Activated CD4-positive, alpha-beta memory T cell treated with anti-CD3 and anti-CD28 coated beads for 36 hours (primary cell): Measurements from ENCODE around the gene TUBGCP3. TPM values are rescaled to one million over a fixed set of nuclear protein-coding genes. Genes with fewer than 3 reads are reported as not detected.

Source experiments
- CTCF ChIA-PET: fragments of 350-600 bp; sonication (Branson Sonifier 250); formaldehyde crosslinking; loops from one replicate; lab custom pipeline; 2021; ENCODE audit warnings: antibody characterized with exemption, inconsistent platforms; lab: Charles Lee
- POLR2A ChIA-PET: fragments of 350-600 bp; sonication (Branson Sonifier 250); formaldehyde crosslinking; loops from one replicate; lab custom pipeline; 2021; ENCODE audit warnings: antibody characterized with exemption; lab: Charles Lee
- DNase-seq: peaks from one replicate; pipeline ENCODE4 v3.0.0-alpha.2; 2020
- H3K27ac Mint-ChIP-seq: one replicate; pipeline ENCODE4 v1.8.0; 2021; ENCODE audit warnings: mixed read lengths
- H3K27me3 Mint-ChIP-seq: one replicate; pipeline ENCODE4 v1.8.0; 2021; ENCODE audit warnings: mixed read lengths
- H3K36me3 Mint-ChIP-seq: one replicate; pipeline ENCODE4 v1.8.0; 2021; ENCODE audit warnings: mixed read lengths
- H3K4me1 Mint-ChIP-seq: one replicate; pipeline ENCODE4 v1.8.0; 2021; ENCODE audit warnings: low read depth, mixed read lengths
- H3K4me3 Mint-ChIP-seq: one replicate; pipeline ENCODE4 v1.8.0; 2021; ENCODE audit warnings: mild to moderate bottlenecking, mixed read lengths
- H3K9me3 Mint-ChIP-seq: one replicate; pipeline ENCODE4 v1.8.0; 2021; ENCODE audit warnings: mixed read lengths
- intact Hi-C: fragments of 100-400 bp; cut with micrococcal nuclease; formaldehyde crosslinking; loops from one replicate; pipeline ENCODE4 v1.15.1; 2023
- total RNA-seq, 2 experiments: library from RNA; stranded (reverse); gene quantifications; one replicate each; pipeline ENCODE4 v1.2.3, GENCODE V29; 2021

Gene TUBGCP3
- total RNA-seq, 2 experiments from 2014 or later, result 51.7 to 53.7 TPM

DNA sequence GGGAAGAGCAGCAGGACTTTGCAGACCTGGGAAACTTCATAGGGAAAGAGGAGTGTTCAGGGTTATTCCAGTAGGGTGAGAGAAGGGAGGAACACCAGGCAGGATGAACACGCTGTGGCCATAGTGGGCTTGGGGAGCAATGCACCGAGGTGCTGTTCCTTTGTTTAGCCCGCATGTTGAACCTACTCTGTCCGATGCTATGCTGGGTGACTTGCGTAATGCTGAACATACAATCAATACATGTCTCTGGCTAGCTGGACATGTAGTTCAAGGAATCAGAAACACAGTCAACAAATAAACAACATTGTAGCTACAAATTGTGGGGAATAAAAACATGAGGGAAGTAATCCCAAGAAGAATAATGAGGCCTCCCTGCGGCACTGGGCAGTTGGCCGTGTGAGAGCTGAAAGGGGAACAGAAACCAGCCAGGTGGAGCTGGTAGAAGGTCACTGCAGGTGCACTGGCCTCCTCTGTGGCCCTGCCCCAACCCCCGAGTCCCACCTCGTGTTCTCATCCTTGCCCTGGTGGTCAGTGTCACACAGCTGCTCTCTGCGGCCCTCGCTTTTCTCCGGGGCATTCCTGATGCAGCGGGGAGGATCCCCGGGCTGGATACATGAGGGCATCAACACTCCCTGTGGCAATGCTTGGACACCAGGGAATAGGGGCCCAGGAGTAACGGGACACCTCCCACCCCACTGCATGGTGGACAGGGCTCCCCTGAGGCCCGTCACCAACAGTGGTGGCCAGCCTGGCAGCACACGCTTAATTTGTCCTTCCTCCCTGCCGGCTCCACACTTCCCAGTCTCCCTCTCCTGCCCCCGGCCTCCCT is 36.9 kb upstream of the TUBGCP3 start:
- Mint-ChIP-seq H3K36me3 (no peaks in the 10 kb centered on the region), H3K9me3 (no peaks in the 10 kb centered on the region), H3K27me3 (peaks cover 6% of the 10 kb centered on the region), H3K27ac (no peak overlapping the region), H3K4me1 (no peaks in the 10 kb centered on the region), H3K4me3 (no peak overlapping the region)
- POLR2A ChIA-PET, result no interaction called here
- intact Hi-C loops, result no loop called here
- CTCF ChIA-PET, result interaction anchor here (1.2 kb wide), 1 partner anchor 18 kb away, joined by 3 read pairs; no protein-coding TSS in a partner anchor
- DNase-seq, result no peak

DNA sequence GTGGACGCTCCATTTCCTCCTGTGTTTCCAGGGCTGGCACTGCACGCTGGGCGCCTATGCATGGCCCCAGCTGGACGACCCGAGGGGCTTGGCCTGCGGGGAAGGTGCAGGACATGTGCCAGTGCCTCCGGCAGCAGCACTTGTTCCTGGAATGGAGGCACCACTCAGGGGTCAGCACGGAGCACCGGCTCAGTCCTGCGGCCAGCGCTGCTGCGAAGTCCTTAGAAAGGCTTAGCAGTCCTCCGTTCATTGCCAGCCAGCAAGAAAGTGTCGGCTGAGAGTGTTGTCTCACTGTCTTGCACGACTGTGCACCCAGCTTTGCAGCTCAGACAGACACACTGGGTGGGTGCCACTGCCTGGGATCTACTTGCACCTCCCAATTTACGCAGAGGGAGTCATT is 36.1 kb upstream of the TUBGCP3 start:
- Mint-ChIP-seq H3K4me3 (no peak overlapping the region), H3K36me3 (no peaks in the 10 kb centered on the region), H3K27ac (no peak overlapping the region), H3K4me1 (no peaks in the 10 kb centered on the region), H3K27me3 (peaks cover 6% of the 10 kb centered on the region), H3K9me3 (no peaks in the 10 kb centered on the region)
- ChIA-PET CTCF (interaction anchor here (1.2 kb wide), 1 partner anchor 17 kb away, joined by 3 read pairs; no protein-coding TSS in a partner anchor), POLR2A (no interaction called here)
- intact Hi-C loops, result no loop called here
- DNase-seq, result no peak

DNA sequence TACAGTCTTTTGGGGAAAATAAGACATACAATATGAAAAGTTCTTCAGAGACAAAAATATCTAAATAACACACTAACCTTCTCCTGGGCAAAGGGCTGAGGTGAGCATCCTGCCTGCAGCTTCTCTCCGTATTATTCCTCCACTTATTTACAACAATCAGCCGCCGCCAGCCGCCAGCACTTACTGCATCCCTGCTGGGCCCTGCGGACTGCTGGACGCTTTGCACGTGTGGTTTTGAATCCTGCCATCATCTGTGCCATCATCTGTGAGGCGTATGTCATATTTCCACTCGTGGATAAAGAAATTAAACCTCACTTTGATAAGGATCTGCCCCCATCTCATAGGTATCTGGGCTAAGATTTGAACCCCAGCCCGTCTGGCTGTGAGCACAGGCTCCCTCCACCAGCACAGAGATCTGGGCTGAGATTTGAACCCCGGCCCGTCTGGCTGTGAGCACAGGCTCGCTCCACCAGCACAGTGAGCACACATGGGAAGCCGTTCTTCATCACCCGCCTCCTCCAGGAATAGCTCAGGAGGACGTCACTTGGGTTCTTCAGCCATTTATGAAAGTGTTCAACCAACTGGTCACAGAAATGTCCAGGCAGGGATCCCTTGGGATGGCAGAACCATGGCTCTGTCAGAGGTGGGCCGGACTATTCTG is 35.2 kb upstream of the TUBGCP3 start:
- no peaks in the 10 kb centered on the region for H3K9me3 Mint-ChIP-seq
- intact Hi-C loops, result no loop called here
- no peaks in the 10 kb centered on the region for H3K4me1 Mint-ChIP-seq
- peaks cover 5% of the 10 kb centered on the region for H3K27me3 Mint-ChIP-seq
- H3K27ac Mint-ChIP-seq, result no peak overlapping the region
- no peak overlapping the region for H3K4me3 Mint-ChIP-seq
- ChIA-PET CTCF (no interaction called here), POLR2A (no interaction called here)
- DNase-seq, result no peak
- H3K36me3 Mint-ChIP-seq, result no peaks in the 10 kb centered on the region

DNA sequence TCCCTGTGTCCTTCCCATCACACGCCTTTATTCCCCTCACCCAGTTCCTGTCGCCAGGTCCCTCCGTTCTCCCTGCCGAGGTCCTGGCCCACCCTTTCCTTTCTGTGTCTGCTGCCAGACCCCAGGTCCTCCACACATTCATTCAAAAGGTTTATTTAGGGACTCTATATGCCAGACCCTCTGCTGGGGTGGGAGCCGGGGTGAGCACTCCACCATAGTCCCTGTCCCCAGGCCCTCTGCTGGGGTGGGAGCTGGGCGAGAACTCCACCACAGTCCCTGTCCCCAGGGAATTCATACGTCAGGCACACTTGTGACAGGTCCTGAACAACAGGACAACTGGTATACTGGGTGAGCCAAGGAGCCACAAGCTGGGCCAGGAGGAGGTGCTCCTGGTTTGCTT is 34.4 kb upstream of the TUBGCP3 start:
- Mint-ChIP-seq H3K27ac (no peak overlapping the region), H3K9me3 (no peaks in the 10 kb centered on the region), H3K4me1 (no peaks in the 10 kb centered on the region), H3K4me3 (no peak overlapping the region), H3K36me3 (no peaks in the 10 kb centered on the region), H3K27me3 (peaks cover 4% of the 10 kb centered on the region)
- CTCF ChIA-PET, result interaction anchor here (1.3 kb wide), 1 partner anchor 252 kb away, joined by 4 read pairs; no protein-coding TSS in a partner anchor
- DNase-seq, result no peak
- POLR2A ChIA-PET, result no interaction called here
- intact Hi-C loops, result no loop called here

DNA sequence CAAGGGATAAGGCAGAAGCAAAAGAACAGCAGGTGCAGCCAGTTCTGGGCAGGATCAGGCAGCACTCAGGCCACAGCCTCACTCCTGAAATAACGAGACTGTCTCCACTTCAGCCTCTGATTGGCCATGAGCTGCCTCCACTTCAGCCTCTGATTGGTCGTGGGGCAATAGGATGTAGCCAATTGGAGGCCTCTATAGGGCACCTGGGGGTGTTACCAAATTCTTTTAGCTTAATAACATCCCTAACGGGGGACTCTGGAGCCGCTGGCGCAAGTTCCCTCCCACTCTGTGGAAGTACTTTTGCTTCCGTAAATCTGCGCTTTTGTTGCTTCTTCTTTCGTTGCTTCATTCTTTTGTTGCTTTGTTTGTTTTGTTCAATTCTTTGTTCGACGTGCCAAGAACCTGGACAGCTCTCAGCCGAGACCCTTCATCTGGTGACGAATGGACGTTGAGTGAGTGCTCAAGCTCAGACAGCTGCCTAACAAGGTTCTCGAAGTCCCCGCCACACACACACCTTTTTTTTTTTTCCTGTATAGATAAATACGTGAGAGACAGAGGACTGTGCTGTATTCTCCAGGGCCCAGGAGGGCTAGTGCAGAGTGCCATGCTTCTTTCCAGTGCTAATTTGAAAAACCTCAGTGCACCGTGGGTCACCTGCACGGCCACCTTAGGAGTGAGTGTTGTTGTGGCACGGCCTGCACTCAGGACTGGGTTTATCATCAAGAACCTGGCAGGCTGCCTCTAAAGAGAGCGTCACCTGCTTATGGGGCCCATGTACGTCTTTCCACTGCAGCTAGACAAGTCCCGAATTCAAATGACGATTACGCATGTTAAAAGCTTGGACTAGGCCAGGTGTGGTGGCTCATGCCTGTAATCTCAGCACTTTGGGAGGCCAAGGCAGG is 32.0 kb upstream of the TUBGCP3 start:
- Mint-ChIP-seq H3K27ac (no peak overlapping the region), H3K27me3 (peaks cover 3% of the 10 kb centered on the region), H3K4me1 (no peaks in the 10 kb centered on the region), H3K4me3 (no peak overlapping the region), H3K36me3 (no peaks in the 10 kb centered on the region), H3K9me3 (no peaks in the 10 kb centered on the region)
- no peak for DNase-seq
- intact Hi-C loops, result no loop called here
- POLR2A ChIA-PET, result no interaction called here
- CTCF ChIA-PET, result no interaction called here

DNA sequence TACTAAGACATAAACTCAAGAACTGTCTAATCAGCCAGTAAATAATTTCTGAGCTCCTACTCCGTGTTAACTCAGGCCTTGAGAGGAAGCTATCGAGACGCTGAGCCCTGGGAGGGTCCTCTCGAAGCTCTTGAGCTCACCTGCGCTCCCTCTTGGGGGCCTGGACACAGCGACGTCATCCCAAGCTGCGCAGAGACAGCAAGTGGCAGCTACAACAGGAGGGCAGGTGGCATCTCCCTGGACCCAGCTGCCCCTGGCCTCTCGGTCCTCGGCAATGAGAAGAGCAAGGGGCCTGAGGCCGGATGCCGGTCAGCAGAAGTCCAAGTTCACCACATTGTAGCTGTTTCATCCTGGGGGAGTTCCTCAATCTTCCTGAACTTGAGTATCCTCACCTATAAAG is 30.5 kb upstream of the TUBGCP3 start:
- H3K4me3 Mint-ChIP-seq, result no peak overlapping the region
- POLR2A ChIA-PET, result no interaction called here
- DNase-seq, result no peak
- H3K36me3 Mint-ChIP-seq, result no peaks in the 10 kb centered on the region
- intact Hi-C loops, result no loop called here
- H3K27ac Mint-ChIP-seq, result no peak overlapping the region
- no peaks in the 10 kb centered on the region for H3K4me1 Mint-ChIP-seq
- CTCF ChIA-PET, result interaction anchor here (1.7 kb wide), 1 partner anchor 11 kb away, joined by 9 read pairs; no protein-coding TSS in a partner anchor
- H3K9me3 Mint-ChIP-seq, result no peaks in the 10 kb centered on the region
- peaks cover 6% of the 10 kb centered on the region for H3K27me3 Mint-ChIP-seq

DNA sequence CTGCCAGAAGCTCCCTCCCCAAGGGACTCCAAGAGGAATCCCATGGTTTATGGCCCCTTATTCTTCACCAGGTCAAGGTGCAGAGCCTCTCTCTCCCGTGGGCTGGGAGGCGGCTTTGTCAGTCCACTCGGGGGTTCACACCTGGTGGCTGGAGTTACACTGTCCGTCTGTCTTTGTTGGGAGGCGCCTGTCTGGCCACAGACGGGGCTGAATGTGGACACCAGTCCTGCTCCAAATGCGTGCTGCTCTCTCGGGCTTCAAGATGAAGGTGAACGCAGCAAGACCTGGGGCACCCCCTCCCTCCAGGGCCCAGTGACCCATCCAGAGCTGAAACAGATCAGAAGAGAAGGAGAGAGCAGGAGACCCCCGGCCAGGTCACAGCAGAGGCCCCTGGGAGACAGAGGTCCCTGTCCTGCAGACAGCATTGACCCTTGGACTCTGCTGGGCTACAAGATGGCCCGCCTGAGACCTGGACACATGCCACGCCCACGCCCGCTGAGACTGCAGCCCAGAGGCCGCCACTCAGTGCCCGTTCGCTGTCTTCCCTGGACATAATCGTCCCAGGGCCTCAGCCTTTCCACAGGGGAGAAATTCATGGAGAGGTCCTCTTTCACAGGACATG is 29.9 kb upstream of the TUBGCP3 start:
- Mint-ChIP-seq H3K4me1 (no peaks in the 10 kb centered on the region), H3K36me3 (no peaks in the 10 kb centered on the region), H3K27me3 (peaks cover 6% of the 10 kb centered on the region), H3K27ac (no peak overlapping the region), H3K4me3 (no peak overlapping the region), H3K9me3 (no peaks in the 10 kb centered on the region)
- DNase-seq, result no peak
- intact Hi-C loops, result loop anchor here (1.0 kb wide), 1 partner anchor 256 kb away; no protein-coding TSS in a partner anchor
- CTCF ChIA-PET, result interaction anchor here (1.7 kb wide), 1 partner anchor 10 kb away, joined by 9 read pairs; no protein-coding TSS in a partner anchor
- POLR2A ChIA-PET, result no interaction called here

DNA sequence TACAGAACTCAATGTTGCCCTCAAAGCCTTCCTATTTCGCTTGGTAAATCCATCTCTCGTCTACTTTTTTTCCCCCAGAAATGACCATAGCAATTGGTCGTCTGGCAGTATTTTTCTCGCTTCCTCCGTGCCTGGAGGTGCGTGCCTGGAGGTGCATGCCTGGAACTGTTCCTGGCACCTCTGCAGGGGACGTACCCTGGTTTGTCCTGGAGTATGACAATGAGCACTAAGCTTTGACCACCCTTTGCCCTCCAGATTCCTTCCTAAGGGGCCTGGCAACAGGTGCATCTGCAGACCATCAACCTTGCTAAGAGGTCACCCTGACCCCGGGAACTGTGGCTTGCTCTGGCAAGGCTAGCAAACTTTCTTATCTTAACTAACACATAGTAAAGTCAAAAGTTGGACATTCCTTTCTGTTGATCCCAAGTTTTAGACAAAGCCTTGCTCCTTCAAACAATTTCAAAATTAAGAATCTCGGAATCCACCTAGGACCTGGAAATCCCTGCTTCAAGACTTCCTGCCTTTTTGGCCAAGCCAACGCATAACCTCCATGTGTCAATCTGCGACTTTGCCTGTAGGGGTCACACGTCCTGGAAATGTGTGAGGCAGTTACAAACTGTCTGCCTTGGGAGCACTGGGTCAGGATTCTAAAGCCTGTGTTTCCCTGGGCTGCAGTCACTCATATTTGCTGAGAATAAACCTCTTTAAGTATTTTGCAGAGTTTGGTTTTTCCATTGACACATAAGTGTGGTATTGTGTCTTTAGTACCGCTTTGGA is 28.8 kb upstream of the TUBGCP3 start:
- ChIA-PET POLR2A (no interaction called here), CTCF (interaction anchor here (0.7 to 2.2 kb wide), 3 partner anchors 9 to 257 kb away, joined by 3 to 7 read pairs (median 3); no protein-coding TSS in a partner anchor)
- peaks cover 8% of the 10 kb centered on the region for H3K27me3 Mint-ChIP-seq
- intact Hi-C loops, result loop anchor here (1.0 kb wide), 1 partner anchor 258 kb away; no protein-coding TSS in a partner anchor
- no peaks in the 10 kb centered on the region for H3K4me1 Mint-ChIP-seq
- no peak overlapping the region for H3K4me3 Mint-ChIP-seq
- H3K36me3 Mint-ChIP-seq, result no peaks in the 10 kb centered on the region
- H3K27ac Mint-ChIP-seq, result no peak overlapping the region
- DNase-seq, result peak; percentile 41
- H3K9me3 Mint-ChIP-seq, result no peaks in the 10 kb centered on the region

DNA sequence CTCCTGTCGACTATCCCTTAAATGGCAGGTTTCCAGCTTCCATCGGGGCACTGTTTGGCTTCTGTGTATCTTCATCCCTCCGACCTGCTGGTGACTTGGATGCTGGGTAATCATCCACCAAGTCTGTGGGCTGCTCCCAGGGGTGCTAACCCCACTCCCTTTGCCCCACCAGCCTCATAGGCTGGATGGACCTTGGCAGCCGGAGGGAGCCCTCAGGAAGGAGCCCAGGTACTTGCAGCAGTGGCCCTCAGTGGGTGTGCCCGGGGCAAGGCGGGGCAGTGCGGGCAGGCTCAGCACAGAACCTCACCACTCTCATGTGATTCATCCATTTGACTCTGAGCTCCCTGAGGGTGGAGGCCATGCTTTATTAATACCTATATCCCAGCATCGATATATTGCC is 27.4 kb upstream of the TUBGCP3 start:
- no peak overlapping the region for H3K27ac Mint-ChIP-seq

DNA sequence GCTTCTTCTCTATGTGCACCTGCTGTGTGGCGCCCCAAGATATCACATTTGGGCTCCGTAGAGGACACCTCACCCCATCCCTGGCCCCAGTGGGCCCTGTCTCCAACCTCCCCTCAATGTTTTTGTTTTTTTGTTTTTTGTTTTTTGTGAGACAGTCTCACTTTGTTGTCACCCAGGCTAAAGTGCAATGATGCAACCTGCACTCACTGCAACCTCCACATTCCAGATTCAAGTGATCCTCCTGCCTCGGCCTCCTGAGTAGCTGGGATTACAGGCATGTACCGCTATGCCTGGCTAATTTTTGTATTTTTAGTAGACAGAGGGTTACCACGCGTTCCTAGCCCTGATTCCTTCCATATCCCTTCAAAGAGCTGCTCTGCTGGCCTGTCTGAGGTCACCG is 26.9 kb upstream of the TUBGCP3 start:
- Mint-ChIP-seq H3K27ac (no peak overlapping the region), H3K9me3 (no peaks in the 10 kb centered on the region), H3K4me1 (no peaks in the 10 kb centered on the region), H3K36me3 (no peaks in the 10 kb centered on the region), H3K4me3 (no peak overlapping the region), H3K27me3 (peaks cover 9% of the 10 kb centered on the region)
- DNase-seq, result no peak
- ChIA-PET POLR2A (no interaction called here), CTCF (interaction anchor here (1.3 to 2.2 kb wide), 2 partner anchors 8 to 259 kb away, joined by 4 to 7 read pairs; no protein-coding TSS in a partner anchor)
- intact Hi-C loops, result no loop called here

More for the DNA sequence above, 27.4 kb upstream of the TUBGCP3 start:
- no peak overlapping the region for H3K4me3 Mint-ChIP-seq
- DNase-seq, result no peak
- POLR2A ChIA-PET, result no interaction called here
- CTCF ChIA-PET, result interaction anchor here (1.3 to 2.2 kb wide), 2 partner anchors 8 to 259 kb away, joined by 4 to 7 read pairs; no protein-coding TSS in a partner anchor
- H3K9me3 Mint-ChIP-seq, result no peaks in the 10 kb centered on the region
- H3K4me1 Mint-ChIP-seq, result no peaks in the 10 kb centered on the region
- peaks cover 11% of the 10 kb centered on the region for H3K27me3 Mint-ChIP-seq
- no peaks in the 10 kb centered on the region for H3K36me3 Mint-ChIP-seq
- intact Hi-C loops, result no loop called here
